HepG2 (cell line): Measurements from ENCODE around the gene SAMD14. TPM values are rescaled to one million over a fixed set of nuclear protein-coding genes. Genes with fewer than 3 reads are reported as not detected.

Experiments used
- AGO1 ChIP-seq: fragments of 200-400 bp; formaldehyde crosslinking; IDR thresholded peaks from 2 replicates; pipeline ENCODE4 v1.6.1; 2017; ENCODE audit warnings: mild to moderate bottlenecking, low read depth, low read length, moderate library complexity; ENCODE audit not compliant: poor library complexity, severe bottlenecking
- BORCS8-MEF2B ChIP-seq: sonication (generic); formaldehyde crosslinking; IDR thresholded peaks from 2 replicates; pipeline ENCODE4 v1.8.0; 2022; ENCODE audit warnings: mild to moderate bottlenecking, missing genetic modification reagents
- E2F2 ChIP-seq: sonication (generic); formaldehyde crosslinking; IDR thresholded peaks from 2 replicates; pipeline ENCODE4 v1.4.0; 2020; ENCODE audit warnings: missing genetic modification reagents, borderline replicate concordance
- ESRRA ChIP-seq: sonication (generic); formaldehyde crosslinking; IDR thresholded peaks from 2 replicates; pipeline ENCODE4 v1.5.1; 2020; ENCODE audit warnings: mild to moderate bottlenecking, low read depth, missing genetic modification reagents
- GATAD2A ChIP-seq: IDR thresholded peaks from 2 replicates; pipeline ENCODE4 v1.6.1; 2016
- HOXA9 ChIP-seq: sonication (generic); formaldehyde crosslinking; IDR thresholded peaks from 2 replicates; pipeline ENCODE4 v1.8.1; 2022; ENCODE audit warnings: missing genetic modification reagents, mild to moderate bottlenecking, moderate library complexity, borderline replicate concordance
- IKZF4 ChIP-seq: sonication (generic); formaldehyde crosslinking; IDR thresholded peaks from 2 replicates; pipeline ENCODE4 v1.5.1; 2020; ENCODE audit warnings: borderline replicate concordance, mild to moderate bottlenecking, low read depth, missing genetic modification reagents; ENCODE audit errors: not compliant biosample characterization
- KAT8 ChIP-seq: IDR thresholded peaks from 2 replicates; pipeline ENCODE4 v1.6.1; 2016; ENCODE audit warnings: missing genetic modification reagents, missing compliant biosample characterization
- MAZ ChIP-seq, 2 experiments: sonication (generic) in 1 of 2; formaldehyde crosslinking in 1 of 2; IDR thresholded peaks; 2 replicates each; pipeline versions ENCODE4 v1.5.0 to v1.6.1; 2012 to 2020; ENCODE audit warnings: low read depth in 2 of 2, mild to moderate bottlenecking in 2 of 2, borderline replicate concordance in 1 of 2, improper control_type of control experiment in 1 of 2, low read length in 1 of 2, missing genetic modification reagents in 1 of 2, moderate library complexity in 1 of 2
- PAF1 ChIP-seq: IDR thresholded peaks from 2 replicates; pipeline ENCODE4 v1.6.1; 2016; ENCODE audit warnings: missing genetic modification reagents, missing compliant biosample characterization
- PHF5A ChIP-seq: IDR thresholded peaks from one replicate; pipeline ENCODE4 v1.6.1; 2018; ENCODE audit warnings: low read depth, missing genetic modification reagents; ENCODE audit not compliant: unreplicated experiment
- RBFOX2 ChIP-seq: fragments of 200-400 bp; formaldehyde crosslinking; IDR thresholded peaks from 2 replicates; pipeline ENCODE4 v1.6.1; 2017; ENCODE audit warnings: low read depth, mild to moderate bottlenecking, low read length
- RERE ChIP-seq: IDR thresholded peaks from 2 replicates; pipeline ENCODE4 v1.6.1; 2016; ENCODE audit warnings: low read depth, missing genetic modification reagents, missing compliant biosample characterization
- TIGD3 ChIP-seq: sonication (generic); formaldehyde crosslinking; IDR thresholded peaks from 2 replicates; pipeline ENCODE4 v1.5.1; 2020; ENCODE audit warnings: mild to moderate bottlenecking, missing genetic modification reagents, borderline replicate concordance
- TOE1 ChIP-seq: sonication (generic); formaldehyde crosslinking; IDR thresholded peaks from 2 replicates; pipeline ENCODE4 v1.4.0; 2020; ENCODE audit warnings: mild to moderate bottlenecking, missing genetic modification reagents
- ZBTB25 ChIP-seq: IDR thresholded peaks from 2 replicates; pipeline ENCODE4 v1.6.1; 2018; ENCODE audit warnings: missing genetic modification reagents
- ZNF264 ChIP-seq: sonication (generic); formaldehyde crosslinking; IDR thresholded peaks from 2 replicates; pipeline ENCODE4 v1.4.0; 2020; ENCODE audit warnings: missing genetic modification reagents
- ZNF292 ChIP-seq: sonication (generic); formaldehyde crosslinking; IDR thresholded peaks from 2 replicates; pipeline ENCODE4 v1.8.1; 2022; ENCODE audit warnings: mild to moderate bottlenecking, low read depth, missing genetic modification reagents, borderline replicate concordance
- ZNF367 ChIP-seq: sonication (generic); formaldehyde crosslinking; IDR thresholded peaks from 2 replicates; pipeline ENCODE4 v1.4.0; 2020; ENCODE audit warnings: missing genetic modification reagents, borderline replicate concordance
- ZNF546 ChIP-seq: sonication (generic); formaldehyde crosslinking; conservative IDR thresholded peaks from 2 replicates; pipeline ENCODE4 v1.8.1; 2023; ENCODE audit warnings: mild to moderate bottlenecking, missing genetic modification reagents
- ZNF576 ChIP-seq: sonication (generic); formaldehyde crosslinking; IDR thresholded peaks from 2 replicates; pipeline ENCODE4 v1.4.0; 2020; ENCODE audit warnings: mild to moderate bottlenecking, missing genetic modification reagents
- polyA plus RNA-seq, 8 experiments: library from polyadenylated mRNA; depleted of rRNA in 3 of 8; stranded (reverse) in 7 of 8; unstranded in 1 of 8; fragments of >200 nt; fragmentation: Illumina TruSeq in 4 of 8; extraction: Trizol in 4 of 8; gene quantifications; 2 replicates each; pipeline versions ENCODE4 v1.2.1 to v1.2.3, GENCODE V29; 2011 to 2016; ENCODE audit warnings: low read depth in 4 of 8, missing spikeins in 1 of 8, mixed read lengths in 1 of 8; ENCODE audit not compliant: insufficient read depth in 1 of 8
- total RNA-seq, 5 experiments: library from RNA; depleted of rRNA; stranded (reverse); fragments of >200 nt; fragmentation: Illumina TruSeq; extraction: Trizol; gene quantifications; 2 replicates each; pipeline ENCODE4 v1.2.3, GENCODE V29; 2016; ENCODE audit warnings: low read depth in 1 of 5

SAMD14 gene
- total and polyA plus RNA-seq, 2 of the 13 experiments (the other 11 are each of a cell fraction or from before 2014, with no cell fraction given), result 0.07 to 0.22 TPM

GRCh38 chr17:50094243-50094752 is 35.7 kb downstream of the SAMD14 start (continued):
- no peak for TF ChIP-seq RERE (CRISPR knock-in tag)
- no peak for TF ChIP-seq PAF1 (CRISPR knock-in tag)
- no peak for TF ChIP-seq HOXA9
- no peak for TF ChIP-seq IKZF4 (CRISPR knock-in tag)
- no peak for TF ChIP-seq BORCS8-MEF2B (CRISPR knock-in tag)
- TF ChIP-seq MAZ (IDR thresholded peaks at IDR 0.05; ENCODE audit: borderline replicate concordance, low read depth, low read length), result no peak
- no peak for TF ChIP-seq MAZ (CRISPR knock-in tag; IDR thresholded peaks at IDR 0.05; ENCODE audit: low read depth)
- no peak for TF ChIP-seq ESRRA (CRISPR knock-in tag)
- TF ChIP-seq ZNF546 (CRISPR knock-in tag), result no peak
- TF ChIP-seq RBFOX2, result no peak
- TF ChIP-seq GATAD2A (CRISPR knock-in tag), result peak; percentile 59
- no peak for TF ChIP-seq KAT8 (CRISPR knock-in tag)
- TF ChIP-seq ZNF576, result no peak
- TF ChIP-seq E2F2 (CRISPR knock-in tag), result no peak
- TF ChIP-seq ZNF367, result no peak
- no peak for TF ChIP-seq TIGD3 (CRISPR knock-in tag)
- no peak for TF ChIP-seq ZNF264 (CRISPR knock-in tag)
- TF ChIP-seq PHF5A, result no peak
- 0 out of 2 replicates have a peak, but pooled peaks have one; percentile 10 for TF ChIP-seq ZBTB25 (CRISPR knock-in tag)
- TF ChIP-seq TOE1 (CRISPR knock-in tag), result no peak
- no peak for TF ChIP-seq AGO1
- TF ChIP-seq ZNF292 (CRISPR knock-in tag), result no peak
